Measurements from ENCODE around the gene RBM28.

- TF ChIP-seq CTCF (conservative IDR thresholded peaks at IDR 0.05; ENCODE audit: low read depth, low read length) (no peak), EZH2 (IDR thresholded peaks at IDR 0.05; ENCODE audit: borderline replicate concordance, low read depth, low read length, poor library complexity, severe bottlenecking) (no peak)
These were observed 46.1 kb upstream of the RBM28 start for GRCh38 chr7:128389618-128390329.

Measured in A673 (cell line).